MG63 (cell line): ENCODE data around the gene PSMD3. TPM values are rescaled to one million over a fixed set of nuclear protein-coding genes. Genes with fewer than 3 reads are reported as not detected.

Experiments
- total RNA-seq: library from RNA; depleted of rRNA; stranded (reverse); fragments of >200 nt; shearing (Covaris generic); gene quantifications from 2 replicates; pipeline ENCODE4 v1.2.3, GENCODE V29; 2014; ENCODE audit warnings: low replicate concordance; rRNA removed

PSMD3 gene
- total RNA-seq, 1 experiment from 2014 or later = 331 TPM

Other genes starting within 250 kb of the PSMD3 start
- gene GRB7, start 242.9 kb upstream of the PSMD3 start, total RNA-seq = not detected in 2 replicates
- not detected in 2 replicates for gene IKZF3, start 116.5 kb upstream of the PSMD3 start, total RNA-seq
- not detected in 2 replicates for gene ZPBP2, start 112.6 kb upstream of the PSMD3 start, total RNA-seq
- 3.9 and 10.9 TPM in 2 replicates for gene GSDMB, start 62.2 kb upstream of the PSMD3 start, total RNA-seq
- 54.1 and 80.1 TPM in 2 replicates for gene ORMDL3, start 53.2 kb upstream of the PSMD3 start, total RNA-seq
- gene LRRC3C, start 53.1 kb upstream of the PSMD3 start, total RNA-seq = not detected in 2 replicates
- gene GSDMA, start 17.8 kb upstream of the PSMD3 start, total RNA-seq = not detected in 2 replicates
- gene CSF3, start 34.6 kb downstream of the PSMD3 start, total RNA-seq = not detected in 2 replicates
- gene MED24, start 73.6 kb downstream of the PSMD3 start, total RNA-seq = 83.1 and 96.3 TPM in 2 replicates
- 11.5 and 18.1 TPM in 2 replicates for gene THRA, start 82.2 kb downstream of the PSMD3 start, total RNA-seq
- 0.07 and 1.3 TPM in 2 replicates for gene NR1D1, start 119.8 kb downstream of the PSMD3 start, total RNA-seq
- gene MSL1, start 141.2 kb downstream of the PSMD3 start, total RNA-seq = 44.9 and 53.4 TPM in 2 replicates
- 50.2 and 63.6 TPM in 2 replicates for gene CASC3, start 159.7 kb downstream of the PSMD3 start, total RNA-seq
- gene RAPGEFL1, start 196.7 kb downstream of the PSMD3 start, total RNA-seq = 0.27 and 2.0 TPM in 2 replicates
- gene WIPF2, start 238.5 kb downstream of the PSMD3 start, total RNA-seq = 5.5 and 7.4 TPM in 2 replicates